ENCODE measurements around the gene S100A10.

Gene S100A10

GRCh38 chr1:151980287-151981177, 13.1 kb downstream of the S100A10 start:
- Histone ChIP-seq H4K20me1 (ENCODE audit: insufficient read depth, low read length, poor library complexity, severe bottlenecking) (no peaks in the 10 kb centered on the region), H3K27me3 (ENCODE audit: insufficient read depth, low read length, poor library complexity, severe bottlenecking) (no peaks in the 10 kb centered on the region), H3K79me2 (ENCODE audit: insufficient read depth, low read length) (no peaks in the 10 kb centered on the region), H2AFZ (ENCODE audit: low read length) (no peak overlapping the region), H3F3A (ENCODE audit: low read depth) (peaks cover 7% of the 10 kb centered on the region; the same call in 1 of the 2 replicates), H3K9me3 (ENCODE audit: insufficient read depth, low read depth, low read length) (no peaks in the 10 kb centered on the region), H3K36me3 (ENCODE audit: insufficient read depth, low read length) (peaks cover 24% of the 10 kb centered on the region; the same call in 1 of the 2 replicates), H3K4me3 (ENCODE audit: low read length, poor library complexity, severe bottlenecking) (no peak overlapping the region), H3K4me1 (ENCODE audit: insufficient read depth, low read length, poor library complexity, severe bottlenecking) (peaks cover 20% of the 10 kb centered on the region), H3K9ac (ENCODE audit: low read depth, low read length, poor library complexity, severe bottlenecking) (no peak overlapping the region), H3K4me2 (ENCODE audit: low read depth, low read length, poor library complexity, severe bottlenecking) (no peak overlapping the region), H3K9me2 (replicated peaks; ENCODE audit: low read depth, low read length) (no peaks in the 10 kb centered on the region)
- TF ChIP-seq CTCF (conservative IDR thresholded peaks at IDR 0.05; ENCODE audit: low read length), result no peak
- no peak for TF ChIP-seq EZH2phosphoT487 (IDR thresholded peaks at IDR 0.05; ENCODE audit: borderline replicate concordance)

GRCh38 chr1:151978922-151979321, 14.7 kb downstream of the S100A10 start:
- Histone ChIP-seq H3K4me2 (ENCODE audit: low read depth, low read length, poor library complexity, severe bottlenecking) (no peak overlapping the region), H3K4me3 (ENCODE audit: low read length, poor library complexity, severe bottlenecking) (no peak overlapping the region), H3K79me2 (ENCODE audit: insufficient read depth, low read length) (no peaks in the 10 kb centered on the region), H3K9me2 (replicated peaks; ENCODE audit: low read depth, low read length) (no peaks in the 10 kb centered on the region), H3K27me3 (ENCODE audit: insufficient read depth, low read length, poor library complexity, severe bottlenecking) (no peaks in the 10 kb centered on the region), H3K9ac (ENCODE audit: low read depth, low read length, poor library complexity, severe bottlenecking) (no peak overlapping the region), H2AFZ (ENCODE audit: low read length) (no peak overlapping the region), H4K20me1 (ENCODE audit: insufficient read depth, low read length, poor library complexity, severe bottlenecking) (no peaks in the 10 kb centered on the region), H3K4me1 (ENCODE audit: insufficient read depth, low read length, poor library complexity, severe bottlenecking) (peaks cover 4% of the 10 kb centered on the region), H3F3A (ENCODE audit: low read depth) (no peaks in the 10 kb centered on the region), H3K9me3 (ENCODE audit: insufficient read depth, low read depth, low read length) (no peaks in the 10 kb centered on the region), H3K36me3 (ENCODE audit: insufficient read depth, low read length) (peaks cover 18% of the 10 kb centered on the region; the same call in 1 of the 2 replicates)
- no peak for TF ChIP-seq CTCF (conservative IDR thresholded peaks at IDR 0.05; ENCODE audit: low read length)

GRCh38 chr1:151977662-151978230, 15.9 kb downstream of the S100A10 start:
- H3K4me2 ChIP-seq (ENCODE audit: low read depth, low read length, poor library complexity, severe bottlenecking), result no peak overlapping the region
- no peaks in the 10 kb centered on the region for H3F3A ChIP-seq (ENCODE audit: low read depth)
- H4K20me1 ChIP-seq (ENCODE audit: insufficient read depth, low read length, poor library complexity, severe bottlenecking), result no peaks in the 10 kb centered on the region
- H3K36me3 ChIP-seq (ENCODE audit: insufficient read depth, low read length), result peaks cover 8% of the 10 kb centered on the region; the same call in 1 of the 2 replicates
- H2AFZ ChIP-seq (ENCODE audit: low read length), result no peak overlapping the region
- H3K9ac ChIP-seq (ENCODE audit: low read depth, low read length, poor library complexity, severe bottlenecking), result no peak overlapping the region
- no peaks in the 10 kb centered on the region for H3K9me3 ChIP-seq (ENCODE audit: insufficient read depth, low read depth, low read length)
- H3K4me1 ChIP-seq (ENCODE audit: insufficient read depth, low read length, poor library complexity, severe bottlenecking), result peaks cover 8% of the 10 kb centered on the region
- H3K9me2 ChIP-seq (replicated peaks; ENCODE audit: low read depth, low read length), result no peaks in the 10 kb centered on the region
- TF ChIP-seq CTCF (conservative IDR thresholded peaks at IDR 0.05; ENCODE audit: low read length), result no peak
- TF ChIP-seq EZH2phosphoT487 (IDR thresholded peaks at IDR 0.05; ENCODE audit: borderline replicate concordance), result no peak
- no peaks in the 10 kb centered on the region for H3K27me3 ChIP-seq (ENCODE audit: insufficient read depth, low read length, poor library complexity, severe bottlenecking)
- no peaks in the 10 kb centered on the region for H3K79me2 ChIP-seq (ENCODE audit: insufficient read depth, low read length)
- no peak overlapping the region for H3K4me3 ChIP-seq (ENCODE audit: low read length, poor library complexity, severe bottlenecking)
